LNCaP clone FGC (cell line): ENCODE measurements around the gene ZNF470.

ENCODE experiments used
- DNase-seq: peaks from one replicate; pipeline ENCODE4 v3.0.0-alpha.2; 2011; ENCODE audit warnings: low read depth
- H3K4me3 ChIP-seq: 2 replicates; pipeline ENCODE4 v1.5.1; 2011; ENCODE audit warnings: mild to moderate bottlenecking, low read depth, low read length, control low read depth
- CTCF ChIP-seq: IDR thresholded peaks from 2 replicates; pipeline ENCODE4 v1.5.1; 2012; ENCODE audit warnings: mild to moderate bottlenecking; ENCODE audit not compliant: control insufficient read depth, insufficient read depth; ENCODE audit errors: extremely low read depth

ZNF470 gene

DNA sequence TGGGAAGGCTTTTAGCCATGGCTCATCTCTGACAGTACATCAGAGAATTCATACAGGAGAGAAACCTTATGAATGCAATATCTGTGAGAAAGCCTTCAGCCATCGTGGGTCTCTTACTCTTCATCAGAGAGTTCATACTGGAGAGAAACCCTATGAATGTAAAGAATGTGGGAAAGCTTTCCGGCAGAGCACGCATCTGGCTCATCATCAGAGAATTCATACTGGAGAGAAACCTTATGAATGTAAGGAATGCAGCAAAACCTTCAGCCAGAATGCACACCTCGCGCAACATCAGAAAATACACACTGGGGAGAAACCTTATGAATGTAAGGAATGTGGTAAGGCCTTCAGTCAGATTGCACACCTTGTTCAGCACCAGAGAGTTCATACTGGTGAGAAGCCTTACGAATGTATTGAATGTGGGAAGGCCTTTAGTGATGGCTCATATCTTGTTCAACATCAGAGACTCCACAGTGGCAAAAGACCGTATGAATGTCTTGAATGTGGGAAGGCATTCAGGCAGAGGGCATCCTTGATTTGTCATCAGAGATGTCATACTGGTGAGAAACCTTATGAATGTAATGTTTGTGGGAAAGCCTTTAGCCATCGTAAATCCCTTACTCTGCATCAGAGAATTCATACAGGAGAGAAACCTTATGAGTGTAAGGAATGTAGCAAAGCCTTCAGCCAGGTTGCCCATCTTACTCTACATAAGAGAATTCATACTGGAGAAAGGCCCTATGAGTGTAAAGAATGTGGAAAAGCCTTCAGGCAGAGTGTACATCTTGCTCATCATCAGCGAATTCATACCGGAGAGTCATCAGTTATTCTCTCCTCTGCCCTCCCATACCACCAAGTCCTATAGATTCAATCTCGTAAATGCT is 10.7 kb downstream of the ZNF470 start:
- no peak for DNase-seq
- no peak overlapping the region for H3K4me3 ChIP-seq
- no peak for TF ChIP-seq CTCF

- TF ChIP-seq CTCF = no peak
- no peak overlapping the region; the same call in 1 of the 2 replicates for H3K4me3 ChIP-seq
- no peak for DNase-seq
Measured at GRCh38 chr19:56594446-56594782, 27.1 kb downstream of the ZNF470 start.

GRCh38 chr19:56594783-56595547 is 27.7 kb downstream of the ZNF470 start, which contains the start of gene ZNF71:
Gene ZNF71 (plus strand): TSS chr19:56595302. CDS start chr19:56601559, 6,257 bp downstream.
- TF ChIP-seq CTCF = no peak
- peak; percentile 44 for DNase-seq
- H3K4me3 ChIP-seq = peak within 1 kb of the TSS; percentile 85

- peak overlapping the region; percentile 85 for H3K4me3 ChIP-seq
- no peak for DNase-seq
- no peak for TF ChIP-seq CTCF
Measured at GRCh38 chr19:56595548-56595899, 28.3 kb downstream of the ZNF470 start.

DNA sequence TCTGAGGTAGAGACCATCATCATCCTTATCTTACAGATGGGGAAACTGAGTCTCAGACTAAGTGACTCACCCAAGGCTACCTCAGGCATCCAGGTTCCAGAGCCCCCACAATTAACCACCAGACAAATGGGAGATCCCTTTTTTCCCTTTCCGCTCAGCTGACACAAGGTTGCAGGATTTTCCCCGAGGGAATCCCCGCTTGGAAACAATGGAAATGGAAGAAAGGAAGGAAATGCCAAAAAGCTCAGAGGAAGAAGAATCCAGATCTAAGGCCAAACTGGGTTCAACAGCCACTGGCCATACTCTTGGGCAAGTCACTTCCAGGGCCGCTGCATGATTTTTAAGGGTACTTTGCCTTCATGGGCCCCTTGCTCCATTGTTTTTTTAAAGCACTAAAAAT is 29.4 kb downstream of the ZNF470 start:
- TF ChIP-seq CTCF = no peak
- H3K4me3 ChIP-seq = no peak overlapping the region
- no peak for DNase-seq

GRCh38 chr19:56597696-56598095 is 30.4 kb downstream of the ZNF470 start:
- no peak for DNase-seq
- no peak for TF ChIP-seq CTCF
- H3K4me3 ChIP-seq = no peak overlapping the region

- DNase-seq = no peak
- H3K4me3 ChIP-seq = no peak overlapping the region
- TF ChIP-seq CTCF = no peak
Measured at GRCh38 chr19:56601375-56601774, 34.1 kb downstream of the ZNF470 start.
